ENCODE data around the gene EFCAB11. TPM values are rescaled to one million over a fixed set of nuclear protein-coding genes. Genes with fewer than 3 reads are reported as not detected.
A peak's percentile ranks its signal among the peaks of the same experiment; 100 is the strongest.

Gene EFCAB11
- total RNA-seq, 6 donors from 2014 or later, result 1.9 to 9.4 (median 4.6) TPM

GRCh38 chr14:89906000-89906399, 48.5 kb downstream of the EFCAB11 start:
- ATAC-seq (ENCODE audit: low FRiP score in 2 of 2) (no peak), DNase-seq (no peak)
- Histone ChIP-seq H3K36me3 (no peaks in the 10 kb centered on the region), H3K4me3 (no peak overlapping the region), H3K27me3 (no peaks in the 10 kb centered on the region), H3K27ac (no peak overlapping the region), H3K4me1 (peaks cover 0 to 8% (median under 1%) of the 10 kb centered on the region in 4 donors), H3K9me3 (no peaks in the 10 kb centered on the region)
- TF ChIP-seq POLR2AphosphoS5 (IDR thresholded peaks at IDR 0.05), result no peak
- no peak for TF ChIP-seq POLR2A (IDR thresholded peaks at IDR 0.05)
- no peak for TF ChIP-seq EP300 (IDR thresholded peaks at IDR 0.05)
- no peak for TF ChIP-seq CTCF (IDR thresholded peaks at IDR 0.05)

- ATAC-seq (ENCODE audit: low FRiP score in 2 of 2) (no peak), DNase-seq (no peak)
- no peaks in the 10 kb centered on the region for H3K9me3 ChIP-seq
- TF ChIP-seq EP300 (IDR thresholded peaks at IDR 0.05) (no peak), CTCF (IDR thresholded peaks at IDR 0.05) (no peak), POLR2AphosphoS5 (IDR thresholded peaks at IDR 0.05) (no peak), POLR2A (IDR thresholded peaks at IDR 0.05) (no peak)
- peaks cover 0 to 4% (median 0%) of the 10 kb centered on the region in 4 donors for H3K4me1 ChIP-seq
- no peaks in the 10 kb centered on the region for H3K36me3 ChIP-seq
- H3K27ac ChIP-seq, result no peak overlapping the region
- H3K4me3 ChIP-seq, result no peak overlapping the region
- 38 to 47% methylated on average over 4 of the region's 4 CpGs for WGBS, 2 donors
- H3K27me3 ChIP-seq, result no peaks in the 10 kb centered on the region
Observed at GRCh38 chr14:89903340-89903952, 51.1 kb downstream of the EFCAB11 start.

- no peaks in the 10 kb centered on the region for H3K36me3 ChIP-seq
- no peak for DNase-seq
- H3K4me3 ChIP-seq, result no peak overlapping the region
- no peak overlapping the region for H3K27ac ChIP-seq
- WGBS, 2 donors, result 66 to 76% methylated on average over 4 of the region's 4 CpGs
- no peaks in the 10 kb centered on the region for H3K9me3 ChIP-seq
- no peaks in the 10 kb centered on the region for H3K27me3 ChIP-seq
- H3K4me1 ChIP-seq, result peaks cover 0 to 4% (median 0%) of the 10 kb centered on the region in 4 donors
- peak in 1 of 2 donors; percentile 52 for ATAC-seq (ENCODE audit: low FRiP score in 2 of 2)
- no peak for TF ChIP-seq EP300 (IDR thresholded peaks at IDR 0.05)
- no peak for TF ChIP-seq POLR2AphosphoS5 (IDR thresholded peaks at IDR 0.05)
- TF ChIP-seq POLR2A (IDR thresholded peaks at IDR 0.05), result no peak
- no peak for TF ChIP-seq CTCF (IDR thresholded peaks at IDR 0.05)
Observed at GRCh38 chr14:89902881-89903280, 51.6 kb downstream of the EFCAB11 start.

GRCh38 chr14:89900802-89901201, 53.7 kb downstream of the EFCAB11 start:
- TF ChIP-seq EP300 (IDR thresholded peaks at IDR 0.05), result no peak
- TF ChIP-seq CTCF (IDR thresholded peaks at IDR 0.05), result no peak
- TF ChIP-seq POLR2A (IDR thresholded peaks at IDR 0.05), result no peak
- no peak for TF ChIP-seq POLR2AphosphoS5 (IDR thresholded peaks at IDR 0.05)
- Histone ChIP-seq H3K4me1 (peaks cover 0 to 4% (median 0%) of the 10 kb centered on the region in 4 donors), H3K27ac (no peak overlapping the region), H3K9me3 (no peaks in the 10 kb centered on the region), H3K36me3 (no peaks in the 10 kb centered on the region), H3K27me3 (no peaks in the 10 kb centered on the region), H3K4me3 (no peak overlapping the region)
- WGBS, 2 donors, result 85 to 88% methylated on average over 4 of the region's 4 CpGs
- no peak for DNase-seq
- no peak for ATAC-seq (ENCODE audit: low FRiP score in 2 of 2)
